ENCODE data around the gene KDM1A.
A peak's percentile ranks its signal among the peaks of the same experiment; 100 is the strongest.

The KDM1A gene

GRCh38 chr1:23069675-23070074, 50.4 kb downstream of the KDM1A start:
- DNase-seq (ENCODE audit: low spot score) = no peak

DNA sequence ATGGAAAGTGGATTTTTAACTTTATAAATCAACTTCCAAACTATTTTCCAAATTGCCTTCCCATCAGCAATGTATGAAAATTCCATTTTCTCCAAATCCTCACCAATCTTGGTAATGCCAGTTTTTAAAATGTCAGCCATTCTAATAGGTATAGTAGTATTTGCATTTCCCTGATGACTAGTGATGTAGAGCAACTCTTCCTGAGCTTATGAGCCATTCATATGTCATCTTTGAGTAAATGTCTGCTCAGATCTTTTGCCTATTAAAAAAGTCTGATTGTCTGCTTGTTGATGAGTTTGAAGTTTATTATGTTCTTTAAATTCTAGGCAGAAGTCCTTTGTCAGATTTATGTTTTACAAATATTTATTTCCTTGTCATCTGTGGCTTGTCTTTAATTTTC, 54.7 kb downstream of the KDM1A start:
- DNase-seq (ENCODE audit: low spot score) = no peak

- DNase-seq (ENCODE audit: low spot score) = no peak
These were observed 59.8 kb downstream of the KDM1A start for GRCh38 chr1:23079025-23079424.

GRCh38 chr1:23080885-23081284, 61.6 kb downstream of the KDM1A start:
- no peak for DNase-seq (ENCODE audit: low spot score)

DNA sequence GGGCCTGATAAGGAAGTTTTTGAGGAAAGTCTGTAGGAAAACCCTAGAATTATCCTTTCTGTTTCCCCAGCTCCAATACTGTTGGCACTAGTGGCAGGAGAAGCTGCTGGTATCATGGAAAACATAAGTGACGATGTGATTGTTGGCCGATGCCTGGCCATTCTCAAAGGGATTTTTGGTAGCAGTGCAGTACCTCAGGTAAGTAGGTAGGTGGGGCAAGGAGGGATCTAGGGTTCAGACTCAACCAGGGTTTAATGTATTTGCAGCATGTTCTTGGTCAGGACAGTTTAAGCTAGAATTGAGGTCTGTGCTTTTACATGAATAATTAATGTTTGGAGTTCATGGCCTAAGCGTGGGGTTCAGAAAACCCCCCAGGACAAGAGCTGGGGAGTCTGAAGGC, 62.1 kb downstream of the KDM1A start:
- DNase-seq (ENCODE audit: low spot score) = no peak

DNA sequence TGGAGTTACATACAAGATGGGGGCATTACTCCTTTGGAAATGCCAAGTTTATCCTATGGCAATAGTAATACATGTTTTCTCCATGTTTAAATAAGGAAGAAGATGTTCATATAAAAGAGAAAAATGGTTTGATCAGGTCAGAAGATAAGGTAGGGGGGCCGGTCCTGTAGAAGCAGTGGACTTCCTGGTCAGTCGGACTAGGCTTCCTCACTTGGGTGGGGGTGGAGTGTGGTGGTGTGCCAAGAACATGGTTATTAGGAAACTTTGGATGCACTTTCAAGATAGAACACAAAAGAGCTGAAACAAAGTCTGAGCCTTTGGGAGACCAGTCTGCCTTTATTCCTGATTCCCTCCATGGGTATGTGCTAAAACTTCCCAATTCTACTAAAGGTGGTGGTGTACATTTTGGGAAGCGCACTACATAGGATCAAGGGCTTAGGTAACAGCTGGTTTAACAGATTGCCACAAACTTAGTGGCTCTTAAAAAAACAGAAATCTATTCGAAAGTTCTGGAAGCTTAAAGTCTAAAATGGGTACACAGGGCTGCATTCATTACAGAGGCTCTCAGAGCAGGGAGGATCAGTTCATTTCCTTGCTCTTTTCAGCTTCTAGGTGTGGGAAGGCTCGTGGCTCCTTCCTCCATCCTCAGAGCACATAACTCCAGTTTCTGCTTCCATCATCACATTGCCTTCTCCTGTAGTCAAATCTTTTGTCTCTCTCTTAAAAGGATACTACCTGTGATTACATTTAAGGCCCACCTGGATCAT, 64.6 kb downstream of the KDM1A start:
- no peak for DNase-seq (ENCODE audit: low spot score)

GRCh38 chr1:23084880-23085279, 65.6 kb downstream of the KDM1A start:
- DNase-seq (ENCODE audit: low spot score) = no peak

GRCh38 chr1:23085696-23086095, 66.4 kb downstream of the KDM1A start:
- no peak for DNase-seq (ENCODE audit: low spot score)

DNA sequence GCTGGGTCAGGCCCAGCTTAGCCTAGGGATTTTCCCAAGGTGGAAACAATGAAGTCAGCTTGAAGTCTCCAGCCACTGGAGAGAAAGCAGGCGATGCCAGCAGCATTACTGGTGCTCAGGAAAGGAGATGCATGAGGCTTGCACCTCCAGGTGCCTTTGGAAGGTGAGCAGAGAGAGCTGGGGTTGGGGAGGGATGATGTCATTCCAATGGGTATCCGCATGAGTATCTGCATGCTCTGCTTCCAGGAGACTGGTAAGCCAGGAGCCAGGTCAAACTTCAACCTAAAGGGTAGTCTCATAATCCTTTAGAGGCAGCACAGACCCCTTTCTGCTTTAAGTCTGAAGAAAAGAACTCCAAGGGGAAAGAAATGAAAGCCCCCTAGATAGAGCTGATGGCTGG, 68.8 kb downstream of the KDM1A start:
- DNase-seq (ENCODE audit: low spot score) = no peak

- no peak for DNase-seq (ENCODE audit: low spot score)
These were observed 70.8 kb downstream of the KDM1A start for GRCh38 chr1:23090056-23090455.

DNA sequence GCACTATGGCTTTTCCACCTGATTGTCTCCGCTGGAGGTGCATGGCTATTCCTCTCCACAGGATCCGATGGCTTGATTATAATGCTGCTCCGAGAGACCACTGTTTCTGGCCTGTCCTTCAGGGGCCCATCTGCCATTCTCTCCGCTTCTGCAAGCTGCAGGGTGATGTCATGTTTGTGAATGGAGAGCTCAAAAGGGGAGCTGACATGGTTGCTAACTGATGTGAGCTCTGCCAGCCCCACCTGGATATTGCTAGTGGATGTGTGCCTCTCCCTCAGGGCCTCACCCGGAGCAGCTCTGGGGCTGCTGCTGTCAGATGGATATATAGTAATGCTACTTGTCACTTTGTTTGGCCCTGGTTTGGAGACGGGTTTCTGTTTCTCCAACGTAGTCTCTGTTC, 72.3 kb downstream of the KDM1A start:
- DNase-seq (ENCODE audit: low spot score) = no peak

DNA sequence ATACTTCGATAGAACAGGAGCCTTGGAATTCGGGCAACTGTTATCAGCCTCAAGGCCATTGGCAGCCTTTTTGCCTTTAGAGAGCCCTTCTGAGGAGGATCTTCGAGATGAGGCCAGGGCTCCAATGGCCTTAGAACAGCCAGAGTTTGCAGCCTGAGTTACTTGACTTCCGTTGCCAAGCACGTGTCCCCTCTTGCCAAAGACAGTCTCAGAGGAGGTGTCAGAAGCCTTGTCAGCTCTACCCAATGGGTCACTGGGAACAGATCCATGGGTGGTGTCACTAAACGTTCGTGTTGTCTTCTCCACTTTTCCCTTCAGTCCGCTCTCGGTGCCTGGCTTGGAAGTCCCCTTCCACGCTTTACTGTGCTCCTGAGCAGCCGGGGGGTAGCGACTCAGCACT, 73.2 kb downstream of the KDM1A start:
- no peak for DNase-seq (ENCODE audit: low spot score)

DNA sequence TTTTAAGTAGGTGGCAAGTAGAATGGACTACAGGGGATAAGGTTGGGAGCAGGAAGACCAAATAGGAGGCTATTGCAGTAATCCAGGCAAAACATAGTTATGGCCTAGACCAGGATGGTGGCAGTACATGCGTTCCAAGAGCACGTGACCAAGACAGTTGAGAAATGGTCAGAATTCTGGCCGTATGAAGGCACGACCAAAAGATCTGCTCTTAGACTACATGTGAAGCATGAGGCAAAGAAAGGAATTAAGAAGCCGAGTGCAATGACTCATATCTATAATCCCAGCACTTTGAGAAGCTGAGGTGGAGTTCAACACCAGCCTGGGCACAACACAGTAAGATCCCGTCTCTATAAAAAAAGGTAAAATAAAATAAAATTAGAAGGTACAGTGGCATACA, 78.0 kb downstream of the KDM1A start:
- DNase-seq (ENCODE audit: low spot score) = no peak

DNA sequence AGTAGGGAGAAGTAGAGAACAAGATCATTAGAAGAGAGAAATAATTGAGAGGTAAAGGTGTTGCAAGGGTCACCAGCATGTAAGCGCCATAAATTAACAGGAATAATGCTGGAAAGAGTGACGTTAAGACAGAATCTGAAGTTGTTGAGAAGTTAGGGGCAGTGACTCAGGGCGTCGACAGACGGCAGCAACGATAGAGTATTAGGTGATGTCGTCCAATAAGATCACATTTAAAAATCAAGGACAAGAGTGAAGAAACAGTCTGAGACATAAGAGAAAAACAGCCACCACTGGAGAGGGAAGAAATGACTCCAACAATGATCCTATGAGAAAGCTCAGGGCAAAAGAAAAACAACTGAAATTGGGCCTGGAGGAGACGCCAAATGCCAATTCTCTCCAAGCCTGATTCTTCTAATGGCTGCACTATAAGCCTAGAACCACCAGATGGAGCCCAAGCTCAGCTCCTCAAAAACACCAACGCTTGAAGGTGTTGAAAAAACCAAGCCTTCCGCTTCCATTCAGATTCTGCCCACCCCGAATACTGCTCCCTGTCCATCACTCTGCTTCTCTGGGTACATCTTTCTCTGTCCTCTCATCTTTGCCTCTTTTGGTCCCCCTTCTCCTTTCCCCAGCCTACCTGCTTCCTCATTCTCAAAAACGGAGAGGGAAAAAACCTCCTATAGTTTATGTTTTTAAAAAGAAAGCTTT, 79.3 kb downstream of the KDM1A start:
- peak; percentile 76 for DNase-seq (ENCODE audit: low spot score)

DNA sequence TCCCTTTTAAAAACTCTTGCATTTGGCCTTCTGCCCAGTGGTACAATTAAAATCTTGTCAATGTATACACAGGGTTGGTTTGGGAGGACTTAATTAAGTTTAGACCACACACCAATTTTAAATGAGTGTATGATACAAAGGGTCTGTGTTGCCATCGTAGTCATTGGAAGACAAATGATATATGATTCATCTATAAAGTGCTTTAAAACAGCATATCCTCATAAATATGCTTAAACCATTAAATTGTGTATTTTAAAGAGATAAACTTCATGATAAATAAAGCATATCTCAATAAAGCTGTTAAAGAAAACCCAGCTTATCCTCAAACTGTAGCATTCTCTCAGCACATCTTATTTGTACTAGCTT, 79.9 kb downstream of the KDM1A start:
- no peak for DNase-seq (ENCODE audit: low spot score)

DNA sequence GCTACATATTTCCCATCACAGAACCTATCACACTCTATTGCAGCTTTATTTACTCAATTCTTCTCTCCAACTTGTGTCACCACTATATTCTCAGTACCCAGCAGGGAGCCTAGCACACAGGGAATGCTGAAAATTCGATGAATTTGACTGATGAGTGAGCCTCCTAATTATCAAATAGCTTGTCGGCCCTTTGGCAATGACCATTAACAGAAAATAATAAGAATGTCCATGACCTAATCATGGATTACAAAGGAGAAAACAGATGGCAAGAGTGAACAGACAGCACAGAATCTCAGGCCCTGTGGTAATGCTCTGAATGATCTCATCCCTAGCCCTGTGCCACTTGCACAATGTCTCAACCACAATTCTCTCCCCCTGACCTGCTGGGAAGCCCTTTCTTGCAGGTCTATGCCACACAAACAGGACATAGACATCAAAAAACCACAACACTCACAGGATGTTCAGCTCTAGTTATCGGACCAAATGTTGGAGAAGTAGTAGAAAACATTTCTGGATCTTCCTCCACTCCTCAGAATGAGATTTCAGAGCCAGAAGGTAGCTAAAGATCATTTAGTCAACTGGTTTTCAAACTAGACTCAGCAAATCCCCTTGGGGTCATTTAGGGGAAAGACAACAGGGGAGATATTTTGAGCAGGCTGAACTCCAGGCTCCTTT, 80.9 kb downstream of the KDM1A start:
- peak; percentile 89 for DNase-seq (ENCODE audit: low spot score)

DNA sequence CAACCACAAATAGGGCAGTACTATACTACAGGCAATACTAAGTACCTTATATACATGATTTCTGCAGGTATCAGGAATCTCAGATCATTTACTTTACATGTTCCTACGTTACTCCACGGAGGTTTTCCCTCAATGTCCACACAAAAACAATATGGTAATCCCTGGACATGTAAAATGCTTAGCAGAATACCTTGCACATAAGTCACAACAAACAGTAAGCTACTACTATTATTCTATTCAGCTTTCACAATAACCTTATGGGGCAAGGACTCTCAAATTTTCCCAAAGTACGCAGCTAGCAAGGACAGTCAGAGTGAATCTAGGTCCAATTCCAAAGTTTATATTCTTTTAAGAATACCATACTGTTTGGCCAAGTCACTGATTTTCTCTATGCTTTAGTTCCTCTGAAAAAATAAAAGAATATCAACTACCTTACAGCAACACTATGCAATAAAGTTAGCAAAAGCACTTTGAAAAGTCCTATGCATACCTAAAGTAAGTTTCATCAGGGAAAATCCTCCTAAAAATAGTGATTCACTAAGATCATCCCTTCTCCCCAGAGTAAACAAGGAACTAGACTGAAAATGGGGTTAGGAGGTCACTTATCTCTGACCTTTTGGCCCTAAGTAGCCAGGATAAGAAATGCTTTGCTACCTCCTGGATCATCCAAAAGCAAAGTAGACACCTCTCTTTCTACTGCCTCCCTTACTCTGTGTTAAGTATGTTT, 82.0 kb downstream of the KDM1A start:
- peak; percentile 27 for DNase-seq (ENCODE audit: low spot score)

GRCh38 chr1:23101887-23102286, 82.6 kb downstream of the KDM1A start:
- no peak for DNase-seq (ENCODE audit: low spot score)

GRCh38 chr1:23102289-23102688, 83.0 kb downstream of the KDM1A start:
- no peak for DNase-seq (ENCODE audit: low spot score)

DNA sequence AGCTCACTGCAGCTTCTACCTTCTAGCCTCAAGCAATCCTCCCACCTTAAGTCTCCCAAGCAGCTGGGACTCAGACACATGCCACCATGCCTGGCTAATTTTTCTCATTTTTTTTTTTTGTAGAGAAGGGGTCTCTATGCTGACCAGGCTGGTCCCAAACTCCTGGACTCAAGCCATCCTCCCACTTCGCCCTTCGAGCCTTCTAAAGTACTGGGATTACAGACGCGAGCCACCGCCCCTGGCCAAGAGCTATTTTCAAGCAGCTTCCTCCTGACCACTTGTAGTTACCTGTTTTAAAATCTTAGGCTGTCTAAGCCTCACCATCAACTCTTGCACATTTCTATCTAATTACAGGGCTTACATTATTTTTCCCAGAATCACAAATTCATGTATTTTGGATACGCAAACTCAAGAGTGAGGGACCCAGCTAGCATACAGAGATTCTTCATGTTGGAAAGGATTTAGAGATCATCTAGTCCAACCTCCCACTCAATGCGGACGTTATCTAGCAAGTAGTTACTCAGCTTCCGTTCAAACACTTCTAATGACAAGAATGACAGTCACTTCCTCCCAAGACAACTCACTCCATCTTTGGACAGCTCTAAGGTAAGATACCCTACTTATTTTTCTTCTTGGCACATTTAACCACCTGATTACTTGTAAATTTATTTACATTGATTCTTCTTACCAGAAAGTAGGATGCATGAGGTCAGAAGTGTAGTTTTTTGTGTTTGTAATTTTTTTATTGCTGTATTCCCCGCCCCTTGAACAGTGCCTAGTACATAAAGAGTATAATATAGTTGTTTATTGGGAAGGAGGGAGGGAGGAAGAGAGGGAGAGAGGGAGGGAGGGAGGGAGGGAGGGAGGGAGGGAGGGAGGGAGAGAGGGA, 84.0 kb downstream of the KDM1A start:
- DNase-seq (ENCODE audit: low spot score) = no peak

DNA sequence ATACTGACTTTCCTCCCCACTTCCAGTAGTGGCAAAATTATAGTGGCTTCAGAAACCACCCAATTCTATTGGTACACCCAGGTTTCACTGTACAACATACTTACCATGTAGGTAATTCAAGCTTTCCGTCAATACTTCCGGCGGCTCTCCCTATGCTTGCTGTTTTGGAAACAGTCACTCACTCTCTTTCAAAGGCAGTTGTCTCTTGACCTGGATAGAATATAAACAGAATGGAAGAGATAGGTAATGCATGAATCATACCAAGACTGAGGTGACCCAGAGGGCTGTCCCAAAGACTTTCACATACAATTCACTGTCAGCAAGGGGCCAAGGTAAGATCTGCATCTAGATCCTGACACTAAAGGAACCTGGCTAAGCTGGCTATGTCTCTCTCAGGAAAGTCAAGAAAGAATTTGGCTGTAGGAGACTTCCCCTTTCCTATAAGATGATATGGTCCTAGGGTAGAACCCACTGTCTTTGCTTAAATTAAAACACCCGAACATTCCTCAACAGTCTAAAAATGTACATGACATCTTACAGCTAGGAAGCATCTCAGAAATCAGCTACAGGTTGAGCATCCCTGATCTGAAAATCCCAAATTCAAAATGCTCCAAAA, 89.8 kb downstream of the KDM1A start:
- no peak for DNase-seq (ENCODE audit: low spot score)
